H54 (cell line): ENCODE measurements around the gene C6orf47.

ENCODE experiments used
- DNase-seq: peaks from one replicate; pipeline ENCODE4 v3.0.0; 2011; ENCODE audit warnings: low spot score, mixed read lengths; ENCODE audit not compliant: insufficient read length
- FAIRE-seq: peaks from 3 replicates; lab custom pipeline; 2011; peaks lifted over from hg19 to GRCh38; lab: Jason Lieb, UNC
- POLR2A ChIP-seq: IDR thresholded peaks from 2 replicates; pipeline ENCODE4 v1.6.1; 2011; ENCODE audit warnings: low read depth, mild to moderate bottlenecking, low read length

Gene C6orf47

DNA sequence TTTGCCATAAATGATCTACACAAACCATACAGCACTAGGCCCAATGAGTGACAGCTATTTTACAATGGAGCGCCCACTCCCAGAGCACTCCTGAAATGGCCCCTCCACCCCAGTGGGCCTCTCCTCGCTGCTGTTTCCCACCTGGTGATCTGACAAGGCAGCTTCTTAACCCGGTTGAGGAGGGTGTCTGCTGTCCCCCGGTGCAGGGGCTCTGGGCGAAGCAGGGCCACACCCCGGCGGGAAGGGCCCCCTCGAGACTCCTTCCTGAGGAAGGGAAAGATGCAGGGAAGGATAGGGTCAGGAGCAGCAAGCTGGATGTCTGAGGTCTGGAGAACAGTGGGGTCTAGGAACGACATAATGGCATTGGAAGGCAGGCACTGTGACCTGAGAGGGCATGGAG is 32.3 kb upstream of the C6orf47 start:
- no peak for TF ChIP-seq POLR2A
- FAIRE-seq = no peak

DNA sequence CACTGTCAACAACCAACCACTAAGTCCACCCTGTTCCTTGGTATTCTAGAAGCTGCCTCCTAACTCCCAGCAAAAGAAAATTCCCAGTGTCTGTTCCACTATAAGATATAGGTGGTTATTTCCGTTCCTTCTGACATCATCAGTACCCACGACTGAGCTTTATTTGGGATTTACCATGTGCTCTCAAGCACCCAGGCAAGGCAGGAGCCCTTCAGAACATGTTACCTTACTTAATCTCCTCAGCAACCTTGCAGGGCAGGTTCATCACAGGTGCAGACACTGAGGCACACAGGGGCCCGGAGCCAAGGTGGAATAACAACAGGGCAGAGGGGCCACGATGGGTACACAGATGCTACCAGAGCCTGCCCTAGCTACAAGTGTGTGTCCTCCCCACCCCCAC is 31.8 kb upstream of the C6orf47 start:
- FAIRE-seq (no peak), DNase-seq (no peak)
- TF ChIP-seq POLR2A = no peak

More for the DNA sequence above, 32.3 kb upstream of the C6orf47 start:
- no peak for DNase-seq

DNA sequence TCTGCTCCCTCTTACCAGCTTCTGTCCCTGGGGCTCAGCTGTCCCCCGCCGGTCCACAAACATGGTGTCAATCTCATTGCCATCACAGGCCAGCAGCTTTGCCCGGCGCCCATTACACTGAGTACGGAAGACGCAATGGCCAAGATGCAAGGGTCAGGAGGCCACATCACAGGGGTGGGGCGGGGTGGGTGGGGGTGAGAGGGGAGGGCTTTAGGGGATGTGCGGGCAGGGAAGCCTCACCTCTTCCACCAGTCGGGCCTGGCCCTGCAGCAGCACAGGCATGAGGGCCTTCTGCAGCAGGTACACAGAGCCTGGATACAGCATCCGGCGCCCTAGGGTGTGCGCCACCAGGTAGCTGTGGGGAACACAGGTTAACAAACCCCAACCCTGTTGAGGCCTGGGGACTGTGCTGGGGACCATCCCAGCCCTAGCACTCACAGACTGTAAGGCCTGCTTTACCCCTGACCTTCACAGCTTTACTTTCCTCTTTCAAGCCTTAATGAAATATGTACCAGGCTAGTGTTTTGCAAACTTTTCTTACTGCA is 31.1 kb upstream of the C6orf47 start:
- FAIRE-seq (no peak), DNase-seq (no peak)
- no peak for TF ChIP-seq POLR2A

DNA sequence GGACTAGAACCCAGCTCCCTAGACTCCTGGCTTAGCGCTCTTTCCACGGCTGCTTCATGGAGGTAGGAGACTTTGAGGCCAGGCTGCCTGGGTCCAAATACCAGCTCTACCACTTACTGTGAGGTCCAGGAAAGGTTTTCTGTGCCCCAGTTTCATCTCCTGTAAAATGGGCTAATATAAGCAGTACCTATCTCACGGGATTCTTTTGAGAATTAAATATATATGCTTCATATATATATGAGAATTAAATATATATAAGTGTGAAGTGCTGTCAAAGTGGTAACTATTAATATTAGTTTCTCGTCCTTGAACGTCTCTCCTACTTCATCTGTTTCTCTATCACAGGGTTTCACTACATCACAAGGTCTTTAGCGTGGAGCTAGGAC is 30.5 kb upstream of the C6orf47 start:
- no peak for FAIRE-seq
- TF ChIP-seq POLR2A = no peak
- no peak for DNase-seq

DNA sequence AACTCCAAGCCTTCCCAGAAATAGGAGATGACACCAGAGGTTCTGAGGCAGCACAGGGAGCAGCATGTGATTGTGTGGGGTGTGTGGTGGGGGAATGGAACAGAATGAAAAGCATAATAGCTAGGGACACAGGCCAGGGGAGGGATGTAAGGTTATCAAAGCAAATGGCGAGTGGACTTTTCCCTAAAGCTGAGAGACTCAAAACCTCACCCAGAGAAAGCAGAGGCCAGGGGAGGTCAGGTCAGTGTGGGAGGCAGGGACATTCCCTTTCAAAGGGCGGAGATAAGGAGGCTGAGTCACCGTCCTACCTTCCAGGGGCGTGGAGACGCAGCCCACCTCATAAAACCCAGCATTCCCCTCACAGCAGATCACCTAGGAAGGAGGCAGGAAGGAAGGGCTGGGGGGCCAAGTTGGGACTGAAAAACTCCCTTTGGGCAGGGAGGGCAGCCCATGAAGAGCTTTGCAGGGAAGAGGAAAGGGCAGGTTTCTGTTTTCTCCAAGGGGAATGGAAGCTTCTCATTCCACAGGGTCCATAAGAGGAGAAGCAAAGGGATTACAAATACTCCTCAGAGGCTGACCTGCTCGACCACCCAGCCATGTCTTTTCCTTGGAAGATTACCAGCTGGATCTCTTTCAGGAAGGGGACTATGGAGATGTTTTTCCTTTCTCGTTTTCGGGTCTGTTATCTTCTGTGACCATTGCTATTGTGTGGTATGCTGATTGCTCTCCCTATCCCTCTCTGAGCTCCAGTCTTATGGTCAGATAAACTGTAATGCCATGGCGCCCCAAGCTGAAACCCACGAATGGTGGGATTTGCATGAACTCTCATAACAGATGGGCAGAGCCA is 29.9 kb upstream of the C6orf47 start:
- FAIRE-seq = no peak
- no peak for DNase-seq
- TF ChIP-seq POLR2A = no peak

DNA sequence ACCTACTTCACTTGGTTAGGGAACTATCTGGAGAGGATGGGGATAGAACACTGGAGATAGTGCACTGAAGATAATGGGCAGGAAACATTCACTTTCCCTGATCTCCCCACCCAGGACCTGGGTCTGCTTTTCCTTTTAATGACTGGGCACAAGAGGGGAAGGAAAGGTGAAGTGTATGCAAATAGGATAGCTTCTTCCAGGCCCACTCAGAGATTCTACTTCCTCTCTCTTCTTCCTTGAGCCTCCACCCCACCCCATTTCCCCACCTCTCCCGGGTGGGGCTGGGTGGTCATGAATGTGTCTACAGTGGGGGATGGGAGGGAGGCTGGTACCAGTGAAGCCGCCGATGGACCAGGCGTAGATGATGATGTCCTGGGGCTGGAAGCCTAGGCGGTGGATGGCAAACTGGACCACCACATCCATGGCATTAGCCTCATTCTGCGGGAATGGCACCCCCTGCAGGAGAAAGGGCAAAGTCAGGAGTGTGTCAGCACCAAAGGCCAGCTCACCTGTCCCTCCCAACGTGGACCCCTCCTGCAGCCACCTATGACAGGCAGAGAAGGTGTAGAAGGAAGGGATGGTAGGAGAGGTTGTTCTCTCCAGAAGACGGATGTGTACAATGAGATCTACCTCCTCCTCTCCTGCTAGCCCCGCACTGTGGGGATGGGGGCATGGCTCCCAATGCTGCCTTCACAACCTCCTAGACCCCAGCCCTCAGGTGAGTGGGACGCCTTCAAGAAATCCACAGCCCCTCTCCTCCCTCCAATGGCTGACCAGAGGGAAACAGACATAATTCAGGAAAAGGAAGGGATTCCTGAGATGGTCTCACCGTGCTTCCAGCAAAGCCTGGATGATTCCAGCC is 28.9 kb upstream of the C6orf47 start:
- FAIRE-seq (no peak), DNase-seq (no peak)
- TF ChIP-seq POLR2A = no peak

DNA sequence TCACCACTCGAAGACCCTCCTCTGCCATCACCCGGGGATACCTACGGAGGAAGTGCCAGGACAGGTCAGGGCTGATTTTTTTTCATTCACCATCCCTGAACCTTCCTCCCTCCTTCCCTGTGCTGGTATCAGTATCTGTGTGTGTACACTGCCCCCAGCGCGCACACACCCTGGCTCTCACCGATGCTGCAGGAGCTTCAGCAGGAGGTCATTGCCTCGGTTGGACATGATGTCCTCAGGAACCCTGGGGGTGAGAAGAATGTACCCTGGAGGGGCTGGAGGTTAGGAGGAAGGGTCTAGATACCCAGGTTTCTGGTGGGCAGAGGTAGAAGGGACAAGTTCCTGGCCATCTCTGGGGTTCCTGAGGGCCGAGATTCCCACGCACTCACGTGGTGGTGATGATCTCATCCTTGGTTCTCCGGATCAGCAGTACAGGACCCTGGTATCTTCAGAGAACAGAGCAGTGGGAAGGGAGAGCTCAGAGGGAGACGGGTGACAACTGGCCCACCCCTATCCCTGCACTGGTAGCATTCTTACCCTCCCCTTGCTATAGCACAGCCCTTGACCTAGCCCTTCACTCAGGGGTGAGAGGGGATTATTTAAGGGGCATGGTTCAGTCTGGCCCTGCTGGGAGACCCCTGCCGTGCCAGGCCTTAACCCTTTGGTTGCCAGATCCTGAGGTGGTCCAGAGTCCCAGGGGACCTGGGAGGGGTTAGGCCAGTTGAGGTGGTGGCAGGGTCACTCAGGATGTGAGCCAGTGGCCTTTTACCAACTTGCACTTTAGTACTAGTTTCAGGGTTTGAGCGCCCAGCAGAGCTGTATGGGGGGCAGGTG is 27.5 kb upstream of the C6orf47 start:
- DNase-seq (no peak), FAIRE-seq (no peak)
- no peak for TF ChIP-seq POLR2A

DNA sequence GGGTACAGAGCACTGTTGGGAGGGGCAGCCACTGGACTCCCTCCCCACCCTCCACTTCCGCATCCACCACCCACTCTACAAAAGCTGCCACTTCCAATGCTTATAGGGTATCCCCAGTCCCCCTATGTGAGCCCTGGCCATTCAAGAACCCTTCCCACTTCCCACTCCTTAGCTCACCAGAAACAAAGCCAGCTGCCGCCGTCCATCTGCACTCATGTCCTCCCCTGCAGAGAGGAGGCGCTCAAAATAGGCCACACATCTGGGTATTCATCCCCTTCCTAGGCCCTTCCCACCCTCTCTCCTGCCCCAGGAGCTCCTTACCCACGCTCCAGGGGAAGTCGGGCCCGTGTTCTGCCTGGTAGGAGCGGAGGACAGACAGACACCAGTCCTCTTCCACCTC is 26.7 kb upstream of the C6orf47 start:
- FAIRE-seq (no peak), DNase-seq (no peak)
- no peak for TF ChIP-seq POLR2A

DNA sequence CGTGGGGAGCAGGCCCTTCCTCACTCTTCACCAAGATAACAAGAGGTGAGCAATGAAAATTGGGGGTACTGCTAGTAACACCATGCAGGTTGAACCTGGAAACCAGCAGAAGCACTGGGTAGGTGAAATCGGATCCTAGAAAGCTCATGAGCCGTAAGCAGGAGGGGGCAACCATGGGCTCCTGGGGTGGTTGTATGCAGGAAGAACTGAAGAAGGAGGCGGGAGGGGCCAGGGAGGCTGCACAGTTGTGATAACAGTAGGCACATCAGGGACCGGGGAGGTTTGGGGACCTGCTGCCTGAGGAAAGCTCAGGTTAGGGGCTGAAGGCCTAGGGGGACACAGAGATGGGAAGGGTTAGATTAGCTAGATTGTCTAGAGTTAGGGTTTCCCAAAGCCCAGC is 25.9 kb upstream of the C6orf47 start:
- no peak for DNase-seq
- TF ChIP-seq POLR2A = no peak
- no peak for FAIRE-seq

DNA sequence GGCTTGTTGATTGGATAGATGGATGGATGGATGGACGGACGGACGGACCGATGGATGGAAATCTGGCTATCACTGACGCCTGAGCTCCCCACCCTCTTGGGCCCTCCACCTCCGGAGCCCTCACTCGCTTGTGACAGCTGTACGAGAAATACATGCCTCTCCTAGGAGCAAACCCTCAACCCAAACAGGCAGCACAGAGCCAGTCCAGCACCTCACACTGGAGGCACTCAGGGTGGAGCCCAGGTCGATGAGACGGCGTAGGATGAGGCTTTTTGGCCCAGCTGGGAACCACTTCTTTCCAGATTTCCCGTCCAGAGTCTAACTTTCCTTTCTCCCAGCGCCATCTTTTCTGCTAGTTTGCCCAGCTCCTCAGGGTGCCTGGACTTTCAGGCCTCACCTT is 23.0 kb upstream of the C6orf47 start:
- FAIRE-seq (no peak), DNase-seq (no peak)
- no peak for TF ChIP-seq POLR2A

DNA sequence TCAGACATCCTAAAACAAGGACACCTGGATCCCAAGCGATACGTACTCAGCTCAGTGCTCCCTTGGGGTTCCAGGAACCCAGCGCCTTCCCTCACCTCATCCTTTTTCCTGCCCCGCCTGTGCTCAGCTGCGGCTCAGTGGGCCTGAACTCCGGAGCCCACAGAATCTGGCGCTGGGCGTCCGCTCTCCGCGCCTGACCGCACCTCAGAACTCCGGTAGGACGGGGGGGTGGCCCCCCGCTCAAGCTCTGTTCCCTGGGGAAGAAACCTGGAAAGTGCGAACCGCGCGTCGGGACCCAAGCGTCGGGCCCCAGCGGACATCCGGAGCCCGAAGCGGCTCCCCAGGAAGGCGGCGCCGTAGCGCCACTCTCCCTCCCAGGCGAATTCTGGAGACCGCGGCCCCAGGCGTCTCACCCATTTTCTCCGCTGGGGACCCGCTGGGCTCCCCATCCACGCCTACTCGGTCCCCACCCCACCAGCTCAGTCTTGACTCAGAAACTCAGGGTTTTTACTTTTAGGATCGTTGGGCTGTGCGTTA is 20.6 kb upstream of the C6orf47 start:
- FAIRE-seq = no peak
- TF ChIP-seq POLR2A = no peak
- no peak for DNase-seq

DNA sequence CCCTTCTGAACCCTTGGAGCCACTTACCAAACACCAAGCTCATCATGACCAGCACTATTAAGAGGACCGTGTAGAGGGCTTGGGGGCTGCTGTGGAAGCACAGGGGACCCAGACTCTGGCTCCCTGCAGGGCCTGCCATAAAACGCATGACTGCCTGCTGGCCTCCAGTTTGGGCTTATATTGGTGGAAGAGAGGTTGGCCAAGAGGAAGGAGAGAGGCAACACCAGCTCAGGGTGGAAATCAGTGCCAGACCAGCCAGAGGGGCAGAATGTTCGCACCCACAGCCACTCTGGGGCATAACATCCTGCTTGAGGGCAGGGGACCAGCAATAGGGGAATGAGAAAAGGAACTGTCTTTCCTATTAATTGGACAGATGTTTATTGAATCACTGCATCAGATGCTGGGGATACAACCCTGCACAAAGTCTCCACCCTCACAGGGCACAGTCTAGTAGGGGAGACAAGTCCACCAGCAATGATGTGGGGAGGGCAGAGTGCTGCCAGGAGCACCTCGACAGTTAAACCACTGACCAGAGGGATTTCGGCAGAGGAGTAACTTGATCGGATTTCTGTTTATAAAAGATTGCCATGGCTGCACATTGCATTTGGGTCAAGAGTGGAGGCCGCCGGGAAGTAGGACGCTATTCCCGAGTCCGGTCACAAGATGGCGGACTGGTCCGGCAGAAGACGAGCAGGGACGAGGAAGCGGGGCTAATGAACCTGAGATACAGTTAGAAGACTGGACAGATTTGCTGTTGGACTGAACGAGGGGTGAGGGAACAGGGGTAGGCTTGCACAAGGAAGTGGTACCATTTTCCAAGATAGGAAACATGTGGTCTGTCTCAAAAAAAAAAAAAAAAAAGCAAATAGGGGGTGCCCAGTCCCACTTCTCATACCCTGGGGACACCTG is 19.9 kb upstream of the C6orf47 start, which contains the start of gene LY6G5C:
Gene LY6G5C, minus strand, starts transcription at position 842 of the 909 bp plus-strand sequence. Its CDS starts 694 bp downstream, at position 148.
- peak; percentile 69 for DNase-seq
- peak; percentile 20 for FAIRE-seq
- TF ChIP-seq POLR2A = no peak
